Breast epithelium (tissue), 3 donors: ENCODE measurements around the gene GOLGA6L10.
"Not testable (repeated sequence)": the region's sequence is repeated elsewhere in the genome, so short reads cannot be mapped to it uniquely, and the experiment has no call there.

ENCODE experiments used
- POLR2AphosphoS5 ChIP-seq, 3 donors: sonication (generic); formaldehyde crosslinking; IDR thresholded peaks; one replicate each; pipeline ENCODE4 v1.6.1; 2017; ENCODE audit warnings: antibody characterized with exemption in 3 of 3
- TF ChIP-seq, protein P1 (sequence below), 3 donors: fragments of 450-650 bp; IDR thresholded peaks; one replicate each; pipeline ENCODE4 v1.5.1; 2016 to 2017; ENCODE audit warnings: antibody characterized with exemption in 3 of 3, mild to moderate bottlenecking in 3 of 3, moderate library complexity in 3 of 3

DNA sequence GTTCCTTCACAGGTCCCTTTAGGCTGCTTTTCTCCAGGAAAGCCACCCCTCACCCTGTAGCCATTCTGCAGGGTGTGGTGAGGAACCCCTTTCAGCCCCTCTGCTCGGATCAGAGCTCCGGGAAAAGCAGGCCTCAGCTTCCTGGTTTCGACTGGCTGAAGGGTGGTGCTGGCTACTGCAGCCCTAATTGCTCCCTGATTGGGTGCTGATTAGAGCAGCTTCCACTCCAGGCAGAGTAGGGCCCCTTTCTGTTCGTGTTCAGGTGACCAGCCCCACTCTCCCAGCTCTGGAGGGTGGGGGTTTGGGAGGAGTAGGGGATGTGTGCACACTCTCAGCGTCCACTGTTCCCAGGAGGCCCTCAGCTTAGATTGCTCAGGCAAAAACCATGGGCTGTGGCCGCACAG lies 49.8 kb downstream of the GOLGA6L10 start:
- TF ChIP-seq, protein P1, sequence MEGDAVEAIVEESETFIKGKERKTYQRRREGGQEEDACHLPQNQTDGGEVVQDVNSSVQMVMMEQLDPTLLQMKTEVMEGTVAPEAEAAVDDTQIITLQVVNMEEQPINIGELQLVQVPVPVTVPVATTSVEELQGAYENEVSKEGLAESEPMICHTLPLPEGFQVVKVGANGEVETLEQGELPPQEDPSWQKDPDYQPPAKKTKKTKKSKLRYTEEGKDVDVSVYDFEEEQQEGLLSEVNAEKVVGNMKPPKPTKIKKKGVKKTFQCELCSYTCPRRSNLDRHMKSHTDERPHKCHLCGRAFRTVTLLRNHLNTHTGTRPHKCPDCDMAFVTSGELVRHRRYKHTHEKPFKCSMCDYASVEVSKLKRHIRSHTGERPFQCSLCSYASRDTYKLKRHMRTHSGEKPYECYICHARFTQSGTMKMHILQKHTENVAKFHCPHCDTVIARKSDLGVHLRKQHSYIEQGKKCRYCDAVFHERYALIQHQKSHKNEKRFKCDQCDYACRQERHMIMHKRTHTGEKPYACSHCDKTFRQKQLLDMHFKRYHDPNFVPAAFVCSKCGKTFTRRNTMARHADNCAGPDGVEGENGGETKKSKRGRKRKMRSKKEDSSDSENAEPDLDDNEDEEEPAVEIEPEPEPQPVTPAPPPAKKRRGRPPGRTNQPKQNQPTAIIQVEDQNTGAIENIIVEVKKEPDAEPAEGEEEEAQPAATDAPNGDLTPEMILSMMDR (IDR thresholded peaks at IDR 0.05) = not testable (repeated sequence)
- not testable (repeated sequence) for TF ChIP-seq POLR2AphosphoS5 (IDR thresholded peaks at IDR 0.05)
